IPS DF 6.9 (cell line): Measurements from ENCODE around the gene LDLRAD1.
"Not testable (repeated sequence)": the region's sequence is repeated elsewhere in the genome, so short reads cannot be mapped to it uniquely, and the experiment has no call there.

Source experiments
- DNase-seq: peaks from one replicate; pipeline ENCODE4 v3.0.0-alpha.2; 2013; ENCODE audit warnings: low read depth, low spot score
- H3K27ac ChIP-seq: one replicate; pipeline ENCODE4 v1.5.1; 2013; ENCODE audit warnings: low read length, control low read depth
- H3K27me3 ChIP-seq: 2 replicates; pipeline ENCODE4 v1.6.1; 2013; ENCODE audit warnings: mild to moderate bottlenecking, low read length; ENCODE audit not compliant: control insufficient read depth, insufficient read depth
- H3K36me3 ChIP-seq: 2 replicates; pipeline ENCODE4 v1.6.1; 2013; ENCODE audit warnings: low read length; ENCODE audit not compliant: control insufficient read depth, insufficient read depth
- H3K4me1 ChIP-seq: 2 replicates; pipeline ENCODE4 v1.6.1; 2013; ENCODE audit warnings: low read length; ENCODE audit not compliant: control insufficient read depth, insufficient read depth
- H3K4me3 ChIP-seq: 2 replicates; pipeline ENCODE4 v1.5.1; 2013; ENCODE audit warnings: mild to moderate bottlenecking, low read length
- H3K9me3 ChIP-seq: 2 replicates; pipeline ENCODE4 v1.6.1; 2013; ENCODE audit warnings: low read length, inconsistent platforms; ENCODE audit not compliant: control insufficient read depth, insufficient read depth
- WGBS: extraction: QIAGEN DNeasy Blood & Tissue Kit; methylation state at CpG from one replicate; pipeline ENCODE4 v1.1.7; 2013; ENCODE audit warnings: mixed read lengths, missing lambda C conversion rate; ENCODE audit not compliant: insufficient read length, insufficient coverage; 5-methylcytosine and 5-hydroxymethylcytosine counted together

The LDLRAD1 gene

GRCh38 chr1:53969323-53969722, 48.7 kb downstream of the LDLRAD1 start:
- not testable (repeated sequence) for H3K27me3 ChIP-seq, H3K36me3 ChIP-seq, H3K27ac ChIP-seq, H3K9me3 ChIP-seq, DNase-seq, H3K4me1 ChIP-seq, H3K4me3 ChIP-seq
- WGBS: no CpG with 5 or more reads among the region's 2 CpGs

GRCh38 chr1:53968125-53968513, 49.9 kb downstream of the LDLRAD1 start:
- peaks cover 8% of the 10 kb centered on the region for H3K36me3 ChIP-seq
- H3K4me3 ChIP-seq: no peak overlapping the region
- no peaks in the 10 kb centered on the region for H3K9me3 ChIP-seq
- H3K27me3 ChIP-seq: no peaks in the 10 kb centered on the region
- no peak overlapping the region for H3K27ac ChIP-seq
- no peaks in the 10 kb centered on the region for H3K4me1 ChIP-seq
- no peak for DNase-seq
- no CpG with 5 or more reads among the region's 2 CpGs for WGBS

- Histone ChIP-seq H3K36me3 (peaks cover 12% of the 10 kb centered on the region), H3K9me3 (no peaks in the 10 kb centered on the region), H3K27me3 (no peaks in the 10 kb centered on the region), H3K4me1 (no peaks in the 10 kb centered on the region), H3K4me3 (no peak overlapping the region), H3K27ac (no peak overlapping the region)
- no peak for DNase-seq
- no CpG with 5 or more reads among the region's 7 CpGs for WGBS
These were observed 50.4 kb downstream of the LDLRAD1 start for GRCh38 chr1:53967409-53968124.

GRCh38 chr1:53966794-53967193, 51.2 kb downstream of the LDLRAD1 start:
- WGBS: no CpG with 5 or more reads among the region's 3 CpGs
- no peaks in the 10 kb centered on the region for H3K27me3 ChIP-seq
- no peaks in the 10 kb centered on the region for H3K4me1 ChIP-seq
- H3K36me3 ChIP-seq: peaks cover 16% of the 10 kb centered on the region
- no peak for DNase-seq
- no peak overlapping the region for H3K27ac ChIP-seq
- no peak overlapping the region for H3K4me3 ChIP-seq
- H3K9me3 ChIP-seq: no peaks in the 10 kb centered on the region

- Histone ChIP-seq H3K9me3 (no peaks in the 10 kb centered on the region), H3K27me3 (no peaks in the 10 kb centered on the region), H3K4me1 (no peaks in the 10 kb centered on the region), H3K36me3 (peaks cover 18% of the 10 kb centered on the region), H3K4me3 (no peak overlapping the region), H3K27ac (no peak overlapping the region)
- 100% methylated on average over 2 of the region's 5 CpGs for WGBS
- no peak for DNase-seq
These were observed 53.9 kb downstream of the LDLRAD1 start for GRCh38 chr1:53964109-53964508.

GRCh38 chr1:53963460-53963859, 54.5 kb downstream of the LDLRAD1 start:
- peaks cover 18% of the 10 kb centered on the region for H3K36me3 ChIP-seq
- no peaks in the 10 kb centered on the region for H3K4me1 ChIP-seq
- no peak for DNase-seq
- no peak overlapping the region for H3K4me3 ChIP-seq
- WGBS: 100% methylated on average over 2 of the region's 4 CpGs
- no peaks in the 10 kb centered on the region for H3K9me3 ChIP-seq
- H3K27me3 ChIP-seq: no peaks in the 10 kb centered on the region
- no peak overlapping the region for H3K27ac ChIP-seq

- Histone ChIP-seq H3K27ac (no peak overlapping the region), H3K36me3 (peaks cover 15% of the 10 kb centered on the region), H3K9me3 (no peaks in the 10 kb centered on the region), H3K4me1 (no peaks in the 10 kb centered on the region), H3K27me3 (no peaks in the 10 kb centered on the region), H3K4me3 (no peak overlapping the region)
- DNase-seq: no peak
- WGBS: no CpG with 5 or more reads among the region's 4 CpGs
These were observed 55.6 kb downstream of the LDLRAD1 start for GRCh38 chr1:53962395-53962794.

GRCh38 chr1:53959664-53960250, 58.2 kb downstream of the LDLRAD1 start:
- no peaks in the 10 kb centered on the region for H3K9me3 ChIP-seq
- H3K27me3 ChIP-seq: no peaks in the 10 kb centered on the region
- no peak for DNase-seq
- H3K36me3 ChIP-seq: peaks cover 13% of the 10 kb centered on the region
- H3K27ac ChIP-seq: no peak overlapping the region
- no peak overlapping the region for H3K4me3 ChIP-seq
- no peaks in the 10 kb centered on the region for H3K4me1 ChIP-seq
